Endometrial microvascular endothelial cells (primary cell): ENCODE measurements around the gene C17orf50. TPM values are rescaled to one million over a fixed set of nuclear protein-coding genes. Genes with fewer than 3 reads are reported as not detected.

ENCODE experiments used
- in situ Hi-C: cut with HindIII; loops from 2 replicates; pipeline ENCODE4 v1.10.0; 2017; ENCODE audit warnings: low sequenced_read_pairs, low pct_unique_long_range_greater_than_20kb; ENCODE audit errors: inconsistent ontology term
- total RNA-seq: library from RNA; depleted of rRNA; stranded (reverse); fragments of >200 nt; gene quantifications from one replicate; pipeline ENCODE4 v1.2.3, GENCODE V29; 2015; ENCODE audit errors: inconsistent ontology term

Gene C17orf50
- total RNA-seq, 1 donor from 2014 or later: not detected

DNA sequence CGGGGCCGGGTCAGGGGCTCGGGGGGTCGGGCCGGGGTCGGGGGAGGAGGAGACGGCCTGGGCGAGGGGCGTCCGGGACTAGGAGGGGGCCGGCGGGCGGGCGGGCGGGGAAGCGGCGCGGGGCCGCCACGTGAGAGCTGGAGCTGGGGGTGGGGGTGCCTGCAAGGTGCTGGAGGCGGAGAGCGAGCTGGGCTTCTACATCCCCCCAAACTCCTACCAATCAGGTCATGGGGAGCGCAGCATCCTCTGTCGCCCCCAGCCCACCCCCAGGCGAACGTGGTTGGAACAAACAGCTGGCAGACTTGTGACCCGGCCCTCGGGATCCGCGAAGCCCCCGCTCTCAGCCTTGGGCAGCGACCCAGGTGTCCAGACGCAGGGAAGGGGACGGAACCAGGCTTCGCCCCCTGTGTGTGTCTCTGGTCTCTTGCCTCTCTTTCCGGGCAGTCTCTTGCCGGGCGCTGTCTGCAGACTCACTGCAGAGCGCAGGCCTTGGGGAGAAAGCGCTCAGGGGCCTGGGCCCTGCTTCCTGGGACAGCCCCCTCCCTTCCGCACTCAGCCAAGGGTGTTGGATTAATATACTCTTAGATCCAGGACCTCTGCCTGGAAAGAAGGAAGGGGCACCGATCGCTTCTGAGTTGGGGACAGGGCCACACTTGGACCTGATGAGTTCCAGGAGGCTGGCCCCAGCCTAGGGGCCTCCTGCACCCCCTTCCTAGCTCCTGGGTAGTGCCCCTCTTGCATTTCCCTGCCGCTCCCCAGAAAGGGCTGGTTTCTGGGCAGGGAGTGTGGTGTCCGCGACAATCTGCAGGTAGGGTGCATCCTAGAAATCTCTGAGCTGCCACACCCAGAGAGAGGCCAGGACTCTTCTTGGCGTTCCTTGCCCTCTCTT lies 28.5 kb upstream of the C17orf50 start:
- in situ Hi-C loops: no loop called here

DNA sequence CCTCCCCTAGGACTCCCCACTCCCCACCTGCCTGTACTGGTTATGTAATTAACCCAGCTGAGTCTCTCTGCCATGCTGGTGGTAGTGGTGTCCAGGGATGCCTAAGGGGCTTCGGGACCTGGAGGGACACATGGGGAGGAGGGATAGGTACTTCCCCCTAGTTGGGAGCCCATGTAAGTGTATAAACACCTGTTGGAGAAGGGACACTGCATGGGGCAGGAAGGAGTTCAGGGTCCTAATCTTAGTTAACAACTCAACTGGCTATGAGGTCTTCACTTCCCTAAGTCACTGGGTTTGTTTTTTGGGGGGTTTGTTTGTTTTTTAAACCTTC lies 27.9 kb upstream of the C17orf50 start:
- in situ Hi-C loops: no loop called here

- in situ Hi-C loops: no loop called here
Measured at GRCh38 chr17:35733366-35733765, 27.3 kb upstream of the C17orf50 start.

DNA sequence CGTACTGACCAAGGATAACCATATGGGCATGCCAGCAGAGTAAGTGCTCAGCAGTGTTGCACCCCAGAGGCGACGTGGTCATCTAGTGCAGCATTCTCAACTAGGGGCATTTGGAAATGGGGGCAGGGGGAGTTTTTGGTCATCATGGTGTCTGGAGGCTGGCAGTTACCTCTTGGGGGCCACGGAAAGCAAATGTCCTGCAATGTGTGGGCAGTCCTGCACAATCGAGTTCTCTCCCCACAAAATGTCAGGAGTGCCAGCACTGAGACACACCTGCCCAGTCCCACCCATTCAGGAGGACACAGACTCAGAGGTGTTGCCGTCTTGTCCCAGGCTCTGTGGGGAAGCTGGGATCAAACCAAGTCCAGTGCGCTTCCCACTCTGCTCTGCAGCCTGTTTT lies 26.3 kb upstream of the C17orf50 start:
- in situ Hi-C loops: no loop called here

DNA sequence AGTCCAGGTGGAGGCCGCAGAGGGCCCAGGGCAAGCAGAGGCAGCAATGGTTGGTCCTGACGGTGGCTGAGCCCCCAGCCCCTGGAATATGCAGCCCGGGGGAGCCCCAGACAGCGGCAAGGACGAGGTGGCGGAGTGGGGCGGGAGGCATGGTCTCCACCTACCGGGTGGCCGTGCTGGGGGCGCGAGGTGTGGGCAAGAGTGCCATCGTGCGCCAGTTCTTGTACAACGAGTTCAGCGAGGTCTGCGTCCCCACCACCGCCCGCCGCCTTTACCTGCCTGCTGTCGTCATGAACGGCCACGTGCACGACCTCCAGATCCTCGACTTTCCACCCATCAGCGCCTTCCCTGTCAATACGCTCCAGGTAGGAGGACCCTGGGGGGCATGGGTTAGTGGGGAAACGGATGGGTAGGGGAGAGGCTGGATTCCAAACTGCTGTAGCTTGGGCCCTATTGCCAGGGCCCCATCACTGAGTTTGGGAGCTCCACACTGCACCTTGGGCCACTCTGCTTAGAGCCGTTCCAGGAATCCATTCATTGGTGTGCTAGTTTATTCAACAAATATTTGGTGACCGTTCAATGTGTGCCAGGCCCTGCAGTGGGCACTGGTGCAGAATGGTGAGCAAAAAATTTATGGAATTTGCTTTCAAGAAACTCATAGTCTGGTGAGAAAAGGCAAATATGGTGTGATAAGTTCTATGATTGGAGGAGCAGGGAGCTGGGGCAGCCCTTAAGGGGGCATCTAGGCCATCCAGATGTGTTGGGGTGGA lies 25.5 kb upstream of the C17orf50 start:
- in situ Hi-C loops: no loop called here

- in situ Hi-C loops: no loop called here
Measured at GRCh38 chr17:35736236-35736635, 24.5 kb upstream of the C17orf50 start.

- in situ Hi-C loops: no loop called here
Measured at GRCh38 chr17:35738519-35739133, 22.1 kb upstream of the C17orf50 start.

DNA sequence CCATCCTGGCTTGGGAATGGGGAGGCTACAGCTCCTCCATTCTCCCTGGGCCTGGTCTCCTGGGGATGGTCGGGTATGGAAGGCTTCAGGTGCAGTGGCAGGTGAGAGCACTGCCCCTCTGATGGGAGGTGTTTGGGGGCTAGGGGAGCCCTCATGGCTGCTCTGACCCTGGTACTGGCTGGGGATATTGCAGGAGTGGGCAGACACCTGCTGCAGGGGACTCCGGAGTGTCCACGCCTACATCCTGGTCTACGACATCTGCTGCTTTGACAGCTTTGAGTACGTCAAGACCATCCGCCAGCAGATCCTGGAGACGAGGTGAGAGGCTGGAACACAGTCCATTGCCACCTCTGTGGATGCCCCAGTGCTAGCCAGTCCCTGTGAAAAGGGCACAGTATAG lies 20.5 kb upstream of the C17orf50 start:
- in situ Hi-C loops: no loop called here

- in situ Hi-C loops: no loop called here
Measured at GRCh38 chr17:35740997-35741931, 19.4 kb upstream of the C17orf50 start.

- in situ Hi-C loops: no loop called here
Measured at GRCh38 chr17:35742496-35742895, 18.2 kb upstream of the C17orf50 start.

DNA sequence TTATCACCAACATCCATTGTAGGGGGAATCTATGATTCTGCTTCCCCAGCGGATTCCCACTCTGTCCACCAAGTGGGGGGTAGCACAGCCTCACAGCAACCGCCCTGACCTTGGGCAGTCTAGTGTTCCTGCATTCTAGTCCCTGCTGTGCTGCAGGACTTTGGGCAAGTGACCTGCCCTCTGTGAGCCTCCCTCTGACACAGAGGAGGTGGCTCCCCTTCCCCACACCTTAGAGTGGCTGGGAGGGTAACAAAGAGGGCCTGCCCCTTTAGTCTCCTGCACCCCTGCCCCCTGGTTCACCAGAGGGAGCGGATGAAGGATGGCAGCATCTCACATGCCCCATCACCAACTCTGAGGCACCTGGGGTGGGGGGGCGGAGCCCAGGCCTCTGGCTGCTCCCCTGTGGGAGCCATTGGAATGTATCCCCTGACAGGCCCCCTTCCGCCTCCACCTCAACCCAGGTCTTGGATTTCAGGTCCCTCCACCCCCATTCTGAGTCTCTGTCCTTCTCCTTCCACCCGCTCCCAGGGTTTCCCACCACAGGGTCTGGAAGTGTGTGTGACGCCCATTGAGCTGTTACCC lies 17.7 kb upstream of the C17orf50 start:
- in situ Hi-C loops: no loop called here

- in situ Hi-C loops: no loop called here
Measured at GRCh38 chr17:35743626-35744328, 16.9 kb upstream of the C17orf50 start.

DNA sequence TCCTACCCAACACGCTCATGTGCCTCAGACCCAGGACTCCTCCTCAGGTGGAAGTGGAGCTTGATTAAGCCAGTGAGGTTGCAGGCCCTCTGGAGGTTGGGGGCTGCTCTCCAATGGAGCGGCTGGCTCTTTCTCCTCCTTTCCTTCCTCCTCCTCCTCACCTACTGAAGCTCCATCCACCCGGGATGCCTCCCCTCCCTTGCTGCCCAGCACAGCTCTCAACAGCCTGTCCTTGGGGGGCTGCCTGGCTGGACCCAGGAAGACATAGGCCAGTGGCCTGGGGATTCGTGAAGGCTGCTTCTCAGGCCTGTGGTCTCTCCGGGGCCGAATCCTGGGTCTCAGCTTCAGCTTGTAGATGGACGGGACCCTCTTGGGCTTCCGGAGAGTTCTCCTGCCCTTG lies 15.9 kb upstream of the C17orf50 start:
- in situ Hi-C loops: no loop called here

GRCh38 chr17:35745246-35745645 lies 15.4 kb upstream of the C17orf50 start:
- in situ Hi-C loops: no loop called here

GRCh38 chr17:35745749-35746320 lies 14.9 kb upstream of the C17orf50 start:
- in situ Hi-C loops: no loop called here

GRCh38 chr17:35747540-35748017 lies 13.1 kb upstream of the C17orf50 start:
- in situ Hi-C loops: no loop called here

DNA sequence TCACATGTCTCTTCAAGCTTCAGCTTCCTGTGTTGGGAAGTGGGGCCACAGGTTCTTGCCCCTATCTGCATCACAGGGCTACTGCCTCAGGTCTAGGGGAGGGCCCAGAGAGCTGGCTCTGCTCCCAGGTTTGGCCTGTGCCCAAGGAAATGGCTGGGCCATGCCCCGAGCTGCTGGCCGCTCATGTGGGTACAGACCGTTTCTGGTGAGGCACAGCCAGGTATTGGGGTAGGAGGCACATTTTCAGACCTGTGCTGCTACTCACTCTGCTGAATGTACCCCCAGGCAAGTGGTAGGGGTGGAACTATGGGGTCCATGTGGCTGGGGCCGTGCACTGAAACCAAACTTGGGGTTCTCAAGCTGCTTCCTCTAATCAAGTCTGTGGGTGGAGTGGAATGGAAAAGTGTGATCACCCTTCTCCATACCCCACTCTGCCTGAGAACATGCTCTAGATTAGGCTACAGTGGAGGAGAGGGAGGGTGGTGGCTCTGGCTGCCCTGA lies 12.3 kb upstream of the C17orf50 start:
- in situ Hi-C loops: no loop called here
